NCI-H524 (cell line): ENCODE measurements around the gene SGCD.
A peak's percentile ranks its signal among the peaks of the same experiment; 100 is the strongest.
"Not testable (repeated sequence)": the region's sequence is repeated elsewhere in the genome, so short reads cannot be mapped to it uniquely, and the experiment has no call there.

Source experiments
- DNase-seq, 2 experiments: peaks; one replicate each; lab custom pipeline; 2025; lab: John Stamatoyannopoulos, UW

SGCD gene

GRCh38 chr5:156628421-156628820 lies 301.5 kb downstream of the SGCD start:
- no peak for DNase-seq

GRCh38 chr5:156631005-156631404 lies 304.0 kb downstream of the SGCD start:
- DNase-seq: no peak

GRCh38 chr5:156634301-156634700 lies 307.3 kb downstream of the SGCD start:
- no peak for DNase-seq

- DNase-seq: no peak
Measured at GRCh38 chr5:156640691-156641241, 313.8 kb downstream of the SGCD start.

GRCh38 chr5:156641686-156642085 lies 314.7 kb downstream of the SGCD start:
- no peak for DNase-seq

GRCh38 chr5:156647034-156647451 lies 320.1 kb downstream of the SGCD start:
- no peak for DNase-seq

- DNase-seq: no peak
Measured at GRCh38 chr5:156654444-156654843, 327.5 kb downstream of the SGCD start.

GRCh38 chr5:156655732-156656131 lies 328.8 kb downstream of the SGCD start:
- no peak for DNase-seq

GRCh38 chr5:156664832-156665231 lies 337.9 kb downstream of the SGCD start:
- not testable (repeated sequence) for DNase-seq

- not testable (repeated sequence) for DNase-seq
Measured at GRCh38 chr5:156666686-156667085, 339.7 kb downstream of the SGCD start.

GRCh38 chr5:156667616-156668015 lies 340.7 kb downstream of the SGCD start:
- no peak for DNase-seq

GRCh38 chr5:156669416-156669815 lies 342.5 kb downstream of the SGCD start:
- no peak for DNase-seq

GRCh38 chr5:156670615-156671014 lies 343.7 kb downstream of the SGCD start:
- no peak for DNase-seq

GRCh38 chr5:156675395-156675794 lies 348.4 kb downstream of the SGCD start:
- DNase-seq: no peak

GRCh38 chr5:156677963-156678362 lies 351.0 kb downstream of the SGCD start:
- DNase-seq: peak; percentile 43 to 55

- DNase-seq: no peak
Measured at GRCh38 chr5:156678484-156678883, 351.5 kb downstream of the SGCD start.

GRCh38 chr5:156680831-156681230 lies 353.9 kb downstream of the SGCD start:
- DNase-seq: no peak

GRCh38 chr5:156681265-156681664 lies 354.3 kb downstream of the SGCD start:
- DNase-seq: no peak

GRCh38 chr5:156682971-156683370 lies 356.0 kb downstream of the SGCD start:
- DNase-seq: no peak

GRCh38 chr5:156683509-156683908 lies 356.5 kb downstream of the SGCD start:
- DNase-seq: no peak

- no peak for DNase-seq
Measured at GRCh38 chr5:156684216-156684615, 357.3 kb downstream of the SGCD start.

GRCh38 chr5:156685481-156685880 lies 358.5 kb downstream of the SGCD start:
- DNase-seq: no peak

- no peak for DNase-seq
Measured at GRCh38 chr5:156686380-156686779, 359.4 kb downstream of the SGCD start.

- DNase-seq: no peak
Measured at GRCh38 chr5:156686796-156687195, 359.8 kb downstream of the SGCD start.

GRCh38 chr5:156687514-156687913 lies 360.6 kb downstream of the SGCD start:
- no peak for DNase-seq
